ENCODE measurements around the gene WDR5.
A peak's percentile ranks its signal among the peaks of the same experiment; 100 is the strongest.

The WDR5 gene

GRCh38 chr9:134132208-134132870 lies 3.5 kb upstream of the WDR5 start:
- no peak for DNase-seq (ENCODE audit: low spot score)

GRCh38 chr9:134134949-134135342 lies 936 bp upstream of the WDR5 start:
- no peak for DNase-seq (ENCODE audit: low spot score)

GRCh38 chr9:134136118-134136995 lies 475 bp downstream of the WDR5 start:
- peak; percentile 58 for DNase-seq (ENCODE audit: low spot score)

GRCh38 chr9:134136996-134137299 lies 1.1 kb downstream of the WDR5 start:
- DNase-seq (ENCODE audit: low spot score), result no peak

- DNase-seq (ENCODE audit: low spot score), result no peak
Observed at GRCh38 chr9:134138292-134138691, 2.4 kb downstream of the WDR5 start.

- peak; percentile 49 for DNase-seq (ENCODE audit: low spot score)
Observed at GRCh38 chr9:134139081-134139480, 3.2 kb downstream of the WDR5 start.

GRCh38 chr9:134141906-134142305 lies 6.0 kb downstream of the WDR5 start:
- no peak for DNase-seq (ENCODE audit: low spot score)

- DNase-seq (ENCODE audit: low spot score), result peak; percentile 46
Observed at GRCh38 chr9:134144801-134145200, 8.9 kb downstream of the WDR5 start.

- no peak for DNase-seq (ENCODE audit: low spot score)
Observed at GRCh38 chr9:134145262-134145661, 9.4 kb downstream of the WDR5 start.

- DNase-seq (ENCODE audit: low spot score), result no peak
Observed at GRCh38 chr9:134146774-134147493, 11.1 kb downstream of the WDR5 start.

GRCh38 chr9:134149380-134149779 lies 13.5 kb downstream of the WDR5 start:
- DNase-seq (ENCODE audit: low spot score), result no peak

GRCh38 chr9:134150557-134151214 lies 14.8 kb downstream of the WDR5 start:
- peak; percentile 41 for DNase-seq (ENCODE audit: low spot score)

- no peak for DNase-seq (ENCODE audit: low spot score)
Observed at GRCh38 chr9:134152022-134152448, 16.2 kb downstream of the WDR5 start.

- DNase-seq (ENCODE audit: low spot score), result no peak
Observed at GRCh38 chr9:134152488-134152887, 16.6 kb downstream of the WDR5 start.

- DNase-seq (ENCODE audit: low spot score), result no peak
Observed at GRCh38 chr9:134153450-134153849, 17.6 kb downstream of the WDR5 start.

GRCh38 chr9:134154262-134154701 lies 18.4 kb downstream of the WDR5 start:
- no peak for DNase-seq (ENCODE audit: low spot score)

- no peak for DNase-seq (ENCODE audit: low spot score)
Observed at GRCh38 chr9:134155812-134156377, 20.0 kb downstream of the WDR5 start.

- DNase-seq (ENCODE audit: low spot score), result no peak
Observed at GRCh38 chr9:134156564-134157377, 20.9 kb downstream of the WDR5 start.

- DNase-seq (ENCODE audit: low spot score), result no peak
Observed at GRCh38 chr9:134157378-134157885, 21.6 kb downstream of the WDR5 start.

GRCh38 chr9:134158242-134158641 lies 22.4 kb downstream of the WDR5 start:
- no peak for DNase-seq (ENCODE audit: low spot score)

Measured in AG08396 (cell line).